Right lobe of liver (tissue), 6 donors: ENCODE results near the gene PRADC1. TPM values are rescaled to one million over a fixed set of nuclear protein-coding genes. Genes with fewer than 3 reads are reported as not detected.

Experiments used
- ATAC-seq, 4 donors: fragments of 200-7000 bp; cut with Tn5 transposase; one replicate each; pipeline ENCODE4 v1.9.1; 2020; ENCODE audit warnings: mild to moderate bottlenecking in 4 of 4, moderate library complexity in 4 of 4
- DNase-seq, 3 donors: peaks; one replicate each; pipeline ENCODE4 v3.0.0-alpha.2; 2020
- H3K27ac ChIP-seq, 3 donors: fragments of 200-600 bp; one replicate each; pipeline ENCODE4 v1.8.0; 2022
- H3K27me3 ChIP-seq, 2 donors: fragments of 200-600 bp; one replicate each; pipeline ENCODE4 v1.8.0; 2022
- H3K36me3 ChIP-seq, 4 donors: fragments of 200-600 bp; sonication (generic) in 1 of 4; one replicate each; pipeline versions ENCODE4 v1.5.1 to v1.8.0; 2017 to 2022; ENCODE audit warnings: control low read depth in 1 of 4
- H3K4me1 ChIP-seq, 4 donors: fragments of 200-600 bp; sonication (generic) in 1 of 4; one replicate each; pipeline versions ENCODE4 v1.5.1 to v1.8.0; 2017 to 2022; ENCODE audit warnings: control low read depth in 1 of 4
- H3K4me3 ChIP-seq, 3 donors: fragments of 200-600 bp; one replicate each; pipeline ENCODE4 v1.8.0; 2022
- H3K9me3 ChIP-seq, 4 donors: fragments of 200-600 bp; sonication (generic) in 1 of 4; one replicate each; pipeline versions ENCODE4 v1.5.1 to v1.8.0; 2017 to 2022; ENCODE audit warnings: control low read depth in 1 of 4
- POLR2A ChIP-seq: fragments of 450-650 bp; IDR thresholded peaks from one replicate; pipeline ENCODE4 v1.6.1; 2017; ENCODE audit warnings: antibody characterized with exemption, mild to moderate bottlenecking
- WGBS: methylation state at CpG from one replicate; pipeline ENCODE4 v1.1.6; 2018; ENCODE audit warnings: low coverage, low lambda C conversion rate; ENCODE audit not compliant: insufficient coverage; ENCODE audit errors: missing lambda C conversion rate; 5-methylcytosine and 5-hydroxymethylcytosine counted together
- intact Hi-C, 2 donors: fragments of 100-400 bp; cut with DNase I; formaldehyde crosslinking; loops; one replicate each; pipeline versions ENCODE4 v1.11.2 to v1.14.1; 2022
- total RNA-seq, 6 experiments: library from RNA; depleted of rRNA in 2 of 6; stranded (reverse); fragments of >200 nt in 2 of 6; fragmentation: NEBNext Ultra II Directional in 3 of 6; extraction: Animal tissue kit (Norgen Biotek cat#: 25700) in 3 of 6; gene quantifications; one replicate each; pipeline versions ENCODE4 v1.1.0 to v1.2.4, GENCODE V29; 2016 to 2023
- TF ChIP-seq, protein P1 (sequence below), 4 donors: fragments of 200-600 bp in 3 of 4; fragments of 450-650 bp in 1 of 4; IDR thresholded peaks; one replicate each; pipeline versions ENCODE4 v1.5.1 to v1.8.0; 2016 to 2022; ENCODE audit warnings: antibody characterized with exemption in 4 of 4, mild to moderate bottlenecking in 2 of 4
- donor health status: DM: no; HTN: yes; CAD: no.
- donor health status: DM: no; HTN: no; CAD: no.
- donor health status: DM: no; HTN: no; CAD: no.
- donor health status: DM: no; HTN: yes; CAD: no.
- donor health status: DM: no; HTN: yes; CAD: no.

Gene PRADC1
- total RNA-seq, 6 experiments from 2014 or later = 17.8 to 26.1 (median 22.5) TPM

DNA sequence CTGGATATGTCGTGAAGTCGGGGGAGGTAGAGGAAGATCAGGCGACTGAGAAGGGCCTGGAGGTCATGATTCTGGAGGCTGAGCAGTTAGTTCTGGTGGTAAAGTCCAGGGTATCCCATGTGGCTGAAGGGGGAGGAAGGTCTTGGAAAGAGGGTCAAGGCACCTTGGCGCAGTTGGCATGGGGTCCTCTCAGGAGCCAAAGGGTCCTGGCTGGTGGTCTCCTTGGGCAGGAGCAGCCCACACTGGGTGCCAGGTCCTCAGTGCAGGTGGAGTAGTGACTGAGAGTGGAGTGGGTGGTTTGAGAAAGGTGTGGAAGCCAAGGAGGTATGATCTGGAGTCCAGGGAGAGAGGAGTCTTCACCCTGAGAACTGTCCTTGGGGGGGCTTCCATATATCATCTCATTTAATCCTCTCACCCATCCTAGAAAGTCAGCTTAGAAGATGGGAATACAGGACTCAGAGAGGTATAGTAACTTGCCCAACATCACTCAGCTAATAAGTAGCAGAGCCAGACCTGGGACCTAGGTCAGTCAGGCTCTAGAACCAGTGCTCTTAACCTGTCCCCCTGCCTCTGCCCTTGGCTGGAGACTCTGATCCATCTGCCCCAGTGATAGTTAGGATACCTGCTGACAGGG lies 26.8 kb upstream of the PRADC1 start:
- ATAC-seq = no peak
- Histone ChIP-seq H3K27ac (no peak overlapping the region), H3K36me3 (no peaks in the 10 kb centered on the region), H3K4me3 (no peak overlapping the region), H3K27me3 (no peaks in the 10 kb centered on the region), H3K9me3 (no peaks in the 10 kb centered on the region), H3K4me1 (no peaks in the 10 kb centered on the region)
- no peak for DNase-seq
- intact Hi-C loops = no loop called here
- WGBS = 20% methylated on average over 2 of the region's 4 CpGs
- no peak for TF ChIP-seq POLR2A
- TF ChIP-seq, protein P1, sequence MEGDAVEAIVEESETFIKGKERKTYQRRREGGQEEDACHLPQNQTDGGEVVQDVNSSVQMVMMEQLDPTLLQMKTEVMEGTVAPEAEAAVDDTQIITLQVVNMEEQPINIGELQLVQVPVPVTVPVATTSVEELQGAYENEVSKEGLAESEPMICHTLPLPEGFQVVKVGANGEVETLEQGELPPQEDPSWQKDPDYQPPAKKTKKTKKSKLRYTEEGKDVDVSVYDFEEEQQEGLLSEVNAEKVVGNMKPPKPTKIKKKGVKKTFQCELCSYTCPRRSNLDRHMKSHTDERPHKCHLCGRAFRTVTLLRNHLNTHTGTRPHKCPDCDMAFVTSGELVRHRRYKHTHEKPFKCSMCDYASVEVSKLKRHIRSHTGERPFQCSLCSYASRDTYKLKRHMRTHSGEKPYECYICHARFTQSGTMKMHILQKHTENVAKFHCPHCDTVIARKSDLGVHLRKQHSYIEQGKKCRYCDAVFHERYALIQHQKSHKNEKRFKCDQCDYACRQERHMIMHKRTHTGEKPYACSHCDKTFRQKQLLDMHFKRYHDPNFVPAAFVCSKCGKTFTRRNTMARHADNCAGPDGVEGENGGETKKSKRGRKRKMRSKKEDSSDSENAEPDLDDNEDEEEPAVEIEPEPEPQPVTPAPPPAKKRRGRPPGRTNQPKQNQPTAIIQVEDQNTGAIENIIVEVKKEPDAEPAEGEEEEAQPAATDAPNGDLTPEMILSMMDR (IDR thresholded peaks at IDR 0.05) = no peak

DNA sequence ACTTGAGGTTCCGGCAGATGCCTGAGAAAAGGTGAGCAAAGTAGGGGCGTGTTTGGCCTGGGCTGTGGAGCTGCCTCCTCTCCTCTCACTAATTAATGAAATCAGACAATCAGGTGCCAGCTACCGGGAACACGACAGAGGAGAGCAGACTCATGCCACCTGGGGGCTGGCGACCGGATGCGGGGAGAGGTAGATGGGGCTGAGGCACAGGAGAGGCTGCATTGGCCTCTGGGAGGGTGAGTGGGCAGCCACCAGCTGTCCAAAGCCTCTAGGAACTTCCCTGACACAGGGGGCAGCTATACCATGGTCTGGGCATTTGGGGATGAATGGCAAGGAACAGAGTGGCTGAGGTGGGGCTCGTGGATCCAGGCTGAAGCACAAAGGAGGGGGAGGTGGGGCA lies 26.2 kb upstream of the PRADC1 start:
- Histone ChIP-seq H3K36me3 (peaks cover 0 to 2% (median 0%) of the 10 kb centered on the region in 4 donors), H3K4me1 (no peaks in the 10 kb centered on the region), H3K9me3 (no peaks in the 10 kb centered on the region), H3K4me3 (no peak overlapping the region), H3K27me3 (no peaks in the 10 kb centered on the region), H3K27ac (no peak overlapping the region)
- no peak for TF ChIP-seq POLR2A
- TF ChIP-seq, protein P1 (IDR thresholded peaks at IDR 0.05) = no peak
- DNase-seq (no peak), ATAC-seq (no peak)
- 70% methylated on average over 5 of the region's 8 CpGs for WGBS
- intact Hi-C loops = no loop called here

DNA sequence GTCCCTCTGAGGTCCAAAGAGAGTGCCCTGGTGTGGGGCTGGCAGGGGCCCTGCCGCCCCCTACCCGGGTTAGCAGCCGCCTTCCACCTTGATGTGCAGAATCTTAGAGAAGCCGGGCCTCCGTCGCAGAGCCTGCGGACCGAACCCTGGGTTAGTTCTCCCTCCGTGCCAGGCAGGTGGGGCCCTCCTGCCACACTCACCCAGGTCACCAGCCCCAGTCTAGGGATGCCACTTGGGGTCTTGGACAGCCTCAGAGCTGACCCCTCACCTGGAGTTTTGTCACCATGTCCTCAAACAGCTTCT lies 25.8 kb upstream of the PRADC1 start:
- intact Hi-C loops = no loop called here
- Histone ChIP-seq H3K27me3 (no peaks in the 10 kb centered on the region), H3K27ac (no peak overlapping the region), H3K9me3 (no peaks in the 10 kb centered on the region), H3K4me3 (no peak overlapping the region), H3K36me3 (peaks cover 0 to 6% (median 2%) of the 10 kb centered on the region in 4 donors), H3K4me1 (no peaks in the 10 kb centered on the region)
- ATAC-seq (no peak), DNase-seq (no peak)
- no peak for TF ChIP-seq POLR2A
- TF ChIP-seq, protein P1 (IDR thresholded peaks at IDR 0.05) = no peak
- 20% methylated on average over 1 of the region's 9 CpGs for WGBS

DNA sequence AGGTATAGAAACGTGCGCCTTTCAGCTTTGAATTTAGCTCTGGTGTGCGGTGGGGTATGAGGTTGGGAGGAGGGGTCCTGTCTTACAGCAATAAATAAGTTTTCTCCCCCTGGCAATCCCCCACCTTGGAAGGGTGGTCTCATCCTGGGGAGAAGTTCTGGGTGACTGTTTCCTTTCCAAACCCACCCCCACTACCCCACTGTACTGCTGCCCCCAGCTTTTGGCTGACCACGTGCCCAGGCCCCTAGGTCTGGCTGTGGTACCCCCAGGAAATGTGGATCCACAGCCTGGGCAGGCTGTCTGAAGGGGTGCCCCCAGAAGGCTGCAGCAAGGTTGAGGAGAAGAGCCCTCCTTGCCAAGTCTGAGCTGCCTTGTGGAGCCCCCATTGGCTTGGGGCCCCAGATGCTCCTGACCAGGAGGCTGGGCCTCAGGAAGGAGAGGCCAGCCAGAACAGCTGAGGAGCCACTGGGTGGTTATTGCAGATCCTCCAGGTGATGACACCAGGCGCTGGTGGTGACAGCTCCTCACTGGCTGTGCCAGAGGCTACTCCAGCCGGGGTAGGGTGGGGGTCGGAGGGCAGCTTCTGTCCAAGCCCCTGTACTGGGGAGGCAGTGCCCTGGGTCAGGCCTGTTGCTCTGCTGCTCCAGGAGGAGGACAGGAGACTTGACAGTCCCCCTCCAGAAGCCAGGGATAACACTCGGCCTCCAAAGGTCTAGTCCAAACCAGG lies 25.3 kb upstream of the PRADC1 start:
- ATAC-seq = no peak
- Histone ChIP-seq H3K27ac (no peak overlapping the region), H3K36me3 (peaks cover 0 to 11% (median 4%) of the 10 kb centered on the region in 4 donors), H3K9me3 (no peaks in the 10 kb centered on the region), H3K4me1 (no peaks in the 10 kb centered on the region), H3K4me3 (no peak overlapping the region), H3K27me3 (no peaks in the 10 kb centered on the region)
- DNase-seq = no peak
- no peak for TF ChIP-seq POLR2A
- TF ChIP-seq, protein P1 (IDR thresholded peaks at IDR 0.05) = no peak
- intact Hi-C loops = no loop called here
- WGBS = no CpG with 5 or more reads among the region's 8 CpGs
